Liver (tissue), 3 donors: ENCODE data around the gene WFS1.

ENCODE experiments used
- EGR1 ChIP-seq, 2 donors: IDR thresholded peaks; 2 replicates each; pipeline ENCODE4 v1.6.1; 2016 to 2018; ENCODE audit warnings: antibody characterized with exemption in 2 of 2, low read depth in 2 of 2
- FOXA1 ChIP-seq: IDR thresholded peaks from 2 replicates; pipeline ENCODE4 v1.6.1; 2016; ENCODE audit warnings: antibody characterized with exemption
- GABPA ChIP-seq, 2 donors: IDR thresholded peaks in 1 of 2; conservative IDR thresholded peaks in 1 of 2; 2 replicates each; pipeline ENCODE4 v1.6.1; 2016; ENCODE audit warnings: antibody characterized with exemption in 2 of 2, mild to moderate bottlenecking in 1 of 2, moderate library complexity in 1 of 2
- HNF4A ChIP-seq, 2 donors: conservative IDR thresholded peaks; 2 replicates each; pipeline ENCODE4 v1.6.1; 2016; ENCODE audit warnings: antibody characterized with exemption in 2 of 2, mild to moderate bottlenecking in 2 of 2
- HNF4G ChIP-seq: IDR thresholded peaks from 2 replicates; pipeline ENCODE4 v1.6.1; 2016; ENCODE audit warnings: antibody characterized with exemption
- RAD21 ChIP-seq, 2 donors: IDR thresholded peaks; 2 replicates each; pipeline ENCODE4 v1.6.1; 2016; ENCODE audit warnings: antibody characterized with exemption in 2 of 2, mild to moderate bottlenecking in 2 of 2
- RXRA ChIP-seq, 2 donors: IDR thresholded peaks; 2 replicates each; pipeline ENCODE4 v1.6.1; 2017 to 2018; ENCODE audit warnings: antibody characterized with exemption in 2 of 2, mild to moderate bottlenecking in 1 of 2
- SP1 ChIP-seq: IDR thresholded peaks from 2 replicates; pipeline ENCODE4 v1.6.1; 2018; ENCODE audit warnings: antibody characterized with exemption, mild to moderate bottlenecking
- TAF1 ChIP-seq: conservative IDR thresholded peaks from 2 replicates; pipeline ENCODE4 v1.6.1; 2016; ENCODE audit warnings: antibody characterized with exemption, mild to moderate bottlenecking
- YY1 ChIP-seq: IDR thresholded peaks from 2 replicates; pipeline ENCODE4 v1.6.1; 2016; ENCODE audit warnings: antibody characterized with exemption, mild to moderate bottlenecking
- ZBTB33 ChIP-seq: IDR thresholded peaks from 2 replicates; pipeline ENCODE4 v1.6.1; 2016; ENCODE audit warnings: antibody characterized with exemption
- TF ChIP-seq, protein P1 (sequence below): fragments of 150-350 bp; IDR thresholded peaks from 2 replicates; pipeline ENCODE4 v1.5.1; 2017; ENCODE audit warnings: improper control_type of control experiment, low read depth, low read length; ENCODE audit not compliant: missing input control
- TF ChIP-seq, protein P2 (sequence below): IDR thresholded peaks from 2 replicates; pipeline ENCODE4 v1.6.1; 2016; ENCODE audit warnings: antibody characterized with exemption, mild to moderate bottlenecking
- TF ChIP-seq, protein P3 (sequence below): IDR thresholded peaks from 2 replicates; pipeline ENCODE4 v1.6.1; 2016; ENCODE audit warnings: antibody characterized with exemption
- donor health status: healthy.
- donor health status: healthy.

- TF ChIP-seq EGR1 (IDR thresholded peaks at IDR 0.05; ENCODE audit: low read depth in 2 of 2) (no peak), RAD21 (IDR thresholded peaks at IDR 0.05) (no peak), HNF4A (conservative IDR thresholded peaks at IDR 0.05) (no peak), GABPA (IDR thresholded peaks at IDR 0.05 in 1 of 2, conservative IDR thresholded peaks at IDR 0.05 in 1 of 2) (no peak), HNF4G (no peak), SP1 (no peak), ZBTB33 (no peak), YY1 (no peak), FOXA1 (no peak), TAF1 (no peak), RXRA (IDR thresholded peaks at IDR 0.05) (no peak)
- TF ChIP-seq, protein P1, sequence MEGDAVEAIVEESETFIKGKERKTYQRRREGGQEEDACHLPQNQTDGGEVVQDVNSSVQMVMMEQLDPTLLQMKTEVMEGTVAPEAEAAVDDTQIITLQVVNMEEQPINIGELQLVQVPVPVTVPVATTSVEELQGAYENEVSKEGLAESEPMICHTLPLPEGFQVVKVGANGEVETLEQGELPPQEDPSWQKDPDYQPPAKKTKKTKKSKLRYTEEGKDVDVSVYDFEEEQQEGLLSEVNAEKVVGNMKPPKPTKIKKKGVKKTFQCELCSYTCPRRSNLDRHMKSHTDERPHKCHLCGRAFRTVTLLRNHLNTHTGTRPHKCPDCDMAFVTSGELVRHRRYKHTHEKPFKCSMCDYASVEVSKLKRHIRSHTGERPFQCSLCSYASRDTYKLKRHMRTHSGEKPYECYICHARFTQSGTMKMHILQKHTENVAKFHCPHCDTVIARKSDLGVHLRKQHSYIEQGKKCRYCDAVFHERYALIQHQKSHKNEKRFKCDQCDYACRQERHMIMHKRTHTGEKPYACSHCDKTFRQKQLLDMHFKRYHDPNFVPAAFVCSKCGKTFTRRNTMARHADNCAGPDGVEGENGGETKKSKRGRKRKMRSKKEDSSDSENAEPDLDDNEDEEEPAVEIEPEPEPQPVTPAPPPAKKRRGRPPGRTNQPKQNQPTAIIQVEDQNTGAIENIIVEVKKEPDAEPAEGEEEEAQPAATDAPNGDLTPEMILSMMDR = no peak
- TF ChIP-seq, protein P2, sequence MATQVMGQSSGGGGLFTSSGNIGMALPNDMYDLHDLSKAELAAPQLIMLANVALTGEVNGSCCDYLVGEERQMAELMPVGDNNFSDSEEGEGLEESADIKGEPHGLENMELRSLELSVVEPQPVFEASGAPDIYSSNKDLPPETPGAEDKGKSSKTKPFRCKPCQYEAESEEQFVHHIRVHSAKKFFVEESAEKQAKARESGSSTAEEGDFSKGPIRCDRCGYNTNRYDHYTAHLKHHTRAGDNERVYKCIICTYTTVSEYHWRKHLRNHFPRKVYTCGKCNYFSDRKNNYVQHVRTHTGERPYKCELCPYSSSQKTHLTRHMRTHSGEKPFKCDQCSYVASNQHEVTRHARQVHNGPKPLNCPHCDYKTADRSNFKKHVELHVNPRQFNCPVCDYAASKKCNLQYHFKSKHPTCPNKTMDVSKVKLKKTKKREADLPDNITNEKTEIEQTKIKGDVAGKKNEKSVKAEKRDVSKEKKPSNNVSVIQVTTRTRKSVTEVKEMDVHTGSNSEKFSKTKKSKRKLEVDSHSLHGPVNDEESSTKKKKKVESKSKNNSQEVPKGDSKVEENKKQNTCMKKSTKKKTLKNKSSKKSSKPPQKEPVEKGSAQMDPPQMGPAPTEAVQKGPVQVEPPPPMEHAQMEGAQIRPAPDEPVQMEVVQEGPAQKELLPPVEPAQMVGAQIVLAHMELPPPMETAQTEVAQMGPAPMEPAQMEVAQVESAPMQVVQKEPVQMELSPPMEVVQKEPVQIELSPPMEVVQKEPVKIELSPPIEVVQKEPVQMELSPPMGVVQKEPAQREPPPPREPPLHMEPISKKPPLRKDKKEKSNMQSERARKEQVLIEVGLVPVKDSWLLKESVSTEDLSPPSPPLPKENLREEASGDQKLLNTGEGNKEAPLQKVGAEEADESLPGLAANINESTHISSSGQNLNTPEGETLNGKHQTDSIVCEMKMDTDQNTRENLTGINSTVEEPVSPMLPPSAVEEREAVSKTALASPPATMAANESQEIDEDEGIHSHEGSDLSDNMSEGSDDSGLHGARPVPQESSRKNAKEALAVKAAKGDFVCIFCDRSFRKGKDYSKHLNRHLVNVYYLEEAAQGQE = no peak
- TF ChIP-seq, protein P3, sequence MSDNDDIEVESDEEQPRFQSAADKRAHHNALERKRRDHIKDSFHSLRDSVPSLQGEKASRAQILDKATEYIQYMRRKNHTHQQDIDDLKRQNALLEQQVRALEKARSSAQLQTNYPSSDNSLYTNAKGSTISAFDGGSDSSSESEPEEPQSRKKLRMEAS = no peak
Observed at GRCh38 chr4:6297266-6297815, 27.7 kb downstream of the WFS1 start.
